ENCODE data around the gene NXNL2.

The NXNL2 gene

DNA sequence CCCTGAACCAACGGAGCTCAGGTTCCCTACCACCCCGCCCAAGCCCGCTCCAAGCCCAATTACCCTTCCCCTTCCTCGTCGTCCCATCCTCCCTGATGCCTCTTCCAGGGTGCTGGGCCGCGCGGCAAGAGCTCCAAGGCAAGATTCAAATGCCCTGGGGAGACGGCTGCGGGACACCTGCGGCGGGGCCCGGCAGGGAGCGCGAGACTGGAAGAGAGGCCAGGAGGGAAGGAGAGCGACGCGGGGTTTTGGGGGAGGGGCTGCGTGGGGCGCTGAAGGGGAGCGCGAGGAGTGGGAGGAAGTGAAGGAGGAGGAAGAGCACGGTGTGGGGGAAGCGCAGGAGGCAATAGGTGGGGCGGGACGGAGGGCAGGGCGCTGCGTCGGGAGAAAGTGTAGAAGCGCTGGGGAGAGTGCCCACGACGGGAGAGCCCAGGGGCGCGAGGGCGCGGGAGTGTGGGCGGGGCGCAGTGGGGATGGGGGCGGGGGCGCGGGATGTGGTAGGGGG lies 975 bp upstream of the NXNL2 start:
- no peak for DNase-seq

DNA sequence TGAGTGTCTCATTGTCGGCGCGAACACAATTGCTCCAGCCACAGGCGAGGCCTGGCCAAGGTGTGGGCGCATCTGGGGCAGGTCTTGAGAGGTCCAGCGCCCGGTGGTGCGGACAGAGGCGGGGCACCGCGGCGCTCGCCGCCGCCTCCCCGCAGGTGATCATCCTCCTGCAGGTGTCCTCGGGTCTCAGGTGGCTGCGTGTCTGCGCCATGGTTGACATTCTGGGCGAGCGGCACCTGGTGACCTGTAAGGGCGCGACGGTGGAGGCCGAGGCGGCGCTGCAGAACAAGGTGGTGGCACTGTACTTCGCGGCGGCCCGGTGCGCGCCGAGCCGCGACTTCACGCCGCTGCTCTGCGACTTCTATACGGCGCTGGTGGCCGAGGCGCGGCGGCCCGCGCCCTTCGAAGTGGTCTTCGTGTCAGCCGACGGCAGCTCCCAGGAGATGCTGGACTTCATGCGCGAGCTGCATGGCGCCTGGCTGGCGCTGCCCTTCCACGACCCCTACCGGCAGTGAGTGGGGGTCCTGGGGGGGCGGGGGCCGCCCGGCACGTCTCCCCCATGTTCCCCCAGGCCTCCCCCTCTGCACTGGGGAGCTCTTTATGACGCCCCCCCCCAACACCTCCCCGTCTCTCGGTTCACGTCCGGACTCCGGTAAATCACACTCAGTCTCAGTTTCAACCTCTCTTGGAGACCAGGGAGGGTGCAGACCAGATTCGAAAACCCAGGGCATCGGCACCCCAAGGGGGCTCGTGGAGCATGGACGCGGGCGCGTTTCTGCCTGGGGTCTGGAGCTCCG lies 446 bp downstream of the NXNL2 start:
- peak; percentile 57 for DNase-seq

DNA sequence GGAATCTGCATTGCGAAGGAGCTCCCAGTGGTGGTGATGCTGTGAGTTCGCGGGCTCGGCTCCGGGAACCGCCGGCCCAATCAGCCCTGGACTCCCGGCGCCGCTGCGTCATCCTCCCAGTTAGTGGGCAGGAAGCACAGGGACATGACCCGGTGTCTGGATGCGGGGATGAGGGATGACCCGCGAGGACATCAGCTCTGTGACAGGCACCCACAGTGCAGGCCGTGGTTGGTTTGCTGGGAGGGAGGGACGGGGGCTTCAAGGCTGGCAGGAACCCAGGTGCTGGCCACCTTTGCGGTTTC lies 996 bp downstream of the NXNL2 start:
- no peak for DNase-seq

DNA sequence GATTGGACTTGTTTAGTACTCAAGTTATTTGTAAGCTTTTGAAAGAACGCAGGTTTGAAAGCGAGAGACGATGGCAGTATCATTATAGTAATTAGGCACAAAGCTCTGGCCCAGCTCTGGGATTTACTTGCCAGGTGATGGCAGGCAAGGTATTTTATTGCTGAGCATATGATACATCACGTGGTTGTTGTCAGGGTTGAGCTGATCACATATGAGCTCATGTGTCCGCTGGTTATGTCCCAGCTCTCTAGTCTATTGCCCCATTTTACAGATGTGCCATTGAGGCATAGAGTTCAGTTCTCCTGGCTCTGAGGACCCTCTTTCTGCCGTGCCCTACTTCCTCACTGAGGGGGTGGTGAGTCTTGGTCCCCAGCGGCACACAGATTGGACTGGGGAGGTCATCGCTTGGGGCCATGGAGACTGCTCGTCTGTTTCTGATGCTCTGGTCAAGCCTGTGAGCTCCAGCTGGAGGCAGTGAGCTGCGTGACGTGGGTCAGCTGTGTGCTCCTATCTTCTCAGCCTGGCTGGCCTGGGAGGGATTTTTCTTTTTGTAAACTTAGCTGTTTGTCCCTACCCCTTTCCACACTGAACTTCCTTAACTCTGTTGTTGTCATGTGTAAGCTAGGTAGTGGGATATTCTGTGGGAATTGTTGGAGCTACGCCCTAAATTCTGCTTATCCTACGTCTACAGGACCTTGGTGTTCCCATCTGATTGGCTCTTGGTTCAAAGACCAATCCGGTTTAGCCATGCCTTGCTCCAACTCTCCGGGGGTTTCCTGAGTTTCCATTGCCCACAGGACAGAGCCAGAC lies 2.2 kb downstream of the NXNL2 start:
- DNase-seq: no peak

DNA sequence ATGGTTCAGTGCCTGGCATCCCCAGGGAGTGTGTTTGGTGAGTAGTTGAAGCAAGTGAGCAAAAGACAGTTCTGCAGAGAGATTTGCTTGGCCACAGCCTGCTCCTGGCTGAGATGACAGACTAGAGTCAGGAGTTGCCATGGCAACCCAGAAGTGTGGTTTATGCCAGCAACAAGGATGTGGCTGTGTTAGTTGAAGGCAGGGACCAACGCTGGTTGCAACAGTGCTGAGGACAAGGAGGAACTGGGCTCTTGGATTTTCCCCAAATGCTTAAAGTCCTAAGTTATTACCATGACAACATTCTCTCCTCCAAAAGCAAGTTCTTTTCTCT lies 2.7 kb downstream of the NXNL2 start:
- peak; percentile 1 for DNase-seq

DNA sequence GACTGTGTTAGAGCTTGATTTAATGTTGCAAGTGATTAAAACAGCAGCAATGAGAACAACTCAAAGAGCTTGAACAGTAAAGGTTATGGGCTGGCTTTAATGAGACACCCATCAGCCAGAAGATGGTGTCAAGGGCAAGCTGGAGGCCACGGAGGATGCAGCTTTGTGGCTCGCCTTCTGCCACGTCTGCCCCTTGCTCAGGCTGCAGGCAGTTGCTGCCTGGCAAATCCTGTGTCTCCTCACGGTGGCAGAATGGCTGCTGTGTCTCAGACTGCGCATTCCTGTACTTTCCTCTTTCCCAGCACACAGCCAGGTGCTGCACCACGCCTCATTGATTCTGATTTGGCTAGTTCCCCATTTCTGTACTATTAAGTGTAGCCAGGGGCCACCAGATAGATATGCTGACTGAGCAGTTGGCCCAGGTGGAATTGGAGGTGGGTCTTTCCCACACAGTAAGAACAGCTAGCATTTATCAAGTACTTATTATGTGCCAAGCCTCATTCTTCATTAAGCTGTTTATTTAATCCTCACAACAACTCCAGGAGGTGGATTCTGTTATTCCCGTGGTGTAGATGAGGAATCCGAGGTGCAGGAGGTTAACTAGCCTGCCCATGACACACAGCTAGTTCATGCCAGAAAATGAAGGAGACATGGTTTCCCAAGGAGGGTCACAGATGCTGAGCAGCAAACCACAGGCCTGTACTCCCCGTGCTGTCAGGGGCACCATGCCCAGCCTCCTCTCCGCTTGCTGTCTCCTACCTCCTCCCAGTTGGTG lies 3.5 kb downstream of the NXNL2 start:
- DNase-seq: no peak

DNA sequence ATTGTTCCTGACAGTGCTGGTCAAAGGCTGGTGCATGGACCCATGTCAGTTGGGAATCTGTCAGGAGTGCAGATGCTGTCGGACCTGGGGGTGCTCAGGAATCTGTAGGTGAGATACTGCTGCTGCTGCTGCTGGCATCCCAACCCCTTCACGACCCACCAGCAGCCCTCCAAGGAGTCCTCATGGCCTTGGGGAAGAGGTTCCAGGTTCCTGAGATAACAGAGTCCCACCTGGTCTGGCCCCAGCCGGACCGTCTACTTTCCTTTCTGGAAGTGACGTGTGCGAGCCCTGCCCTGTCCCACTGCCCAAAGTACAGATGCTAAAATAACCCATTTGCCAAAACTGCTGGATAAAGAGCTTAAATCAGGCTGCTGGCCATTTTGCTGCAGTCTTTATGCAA lies 4.3 kb downstream of the NXNL2 start:
- DNase-seq: no peak

DNA sequence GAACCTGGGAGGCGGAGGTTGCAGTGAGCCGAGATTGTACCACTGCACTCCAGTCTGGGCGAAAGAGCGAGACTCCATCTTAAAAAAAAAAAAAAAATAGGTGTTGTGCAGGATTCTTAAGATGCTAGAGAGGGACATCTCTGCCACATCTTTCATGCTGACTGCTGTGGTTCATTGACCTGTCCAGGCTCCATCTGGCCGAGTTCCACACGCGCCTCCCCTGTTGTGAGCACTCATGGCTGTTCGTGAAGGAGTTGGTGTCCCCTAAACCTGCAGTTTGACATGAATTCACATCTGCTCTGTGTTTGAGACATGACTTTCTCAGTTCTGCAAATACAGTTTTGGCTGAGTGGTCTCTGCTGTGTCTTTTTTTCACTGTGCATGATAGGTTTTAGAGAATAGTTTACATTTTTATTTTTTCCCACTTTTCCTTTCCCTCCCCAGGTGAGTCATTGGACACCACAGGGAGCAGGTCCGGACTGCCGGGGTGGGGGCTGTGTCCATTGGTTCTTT lies 5.3 kb downstream of the NXNL2 start:
- no peak for DNase-seq

DNA sequence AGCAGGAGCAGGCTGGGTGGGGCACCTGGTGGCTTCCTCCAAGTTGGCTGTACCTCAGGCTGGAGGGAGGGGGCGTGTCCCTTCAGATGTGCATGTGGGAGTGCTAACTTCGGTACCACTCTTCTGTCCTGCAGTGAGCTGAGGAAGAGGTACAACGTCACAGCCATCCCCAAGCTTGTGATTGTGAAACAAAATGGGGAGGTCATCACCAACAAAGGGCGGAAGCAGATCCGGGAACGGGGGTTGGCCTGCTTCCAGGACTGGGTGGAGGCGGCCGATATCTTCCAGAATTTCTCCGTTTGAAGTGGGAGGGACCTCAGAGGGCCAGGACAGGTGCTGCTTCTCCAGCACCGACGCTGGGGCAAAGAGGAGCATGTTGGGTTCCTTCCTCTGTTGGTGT lies 9.3 kb downstream of the NXNL2 start:
- no peak for DNase-seq

DNA sequence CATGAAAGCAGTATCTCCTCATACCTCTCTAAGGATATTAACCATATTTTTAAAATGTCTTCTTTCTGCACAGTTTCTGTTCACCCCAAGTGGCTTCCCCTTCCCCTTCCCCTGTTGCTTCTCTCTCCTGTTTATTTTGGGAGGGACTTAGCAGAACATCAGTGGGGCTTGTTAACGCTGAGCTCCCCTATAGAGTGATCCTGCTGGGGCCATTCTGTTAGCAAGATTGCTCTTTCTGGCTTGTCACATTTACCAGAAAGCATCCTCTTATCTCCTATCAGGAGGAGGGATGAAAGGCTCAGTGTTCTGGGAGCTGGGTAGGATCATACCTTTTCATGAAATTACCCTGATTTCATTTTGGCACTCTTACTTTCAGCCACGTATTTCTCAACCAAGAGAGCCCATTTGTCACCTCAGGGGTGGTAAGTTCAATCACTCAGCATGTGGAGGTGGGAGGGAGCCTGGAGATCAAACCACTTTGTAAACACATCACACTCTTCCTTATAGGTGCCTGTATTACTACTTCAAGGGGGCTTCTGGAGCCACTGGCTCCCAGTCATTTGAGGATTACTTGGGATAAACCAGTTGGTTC lies 16.7 kb downstream of the NXNL2 start:
- no peak for DNase-seq

DNA sequence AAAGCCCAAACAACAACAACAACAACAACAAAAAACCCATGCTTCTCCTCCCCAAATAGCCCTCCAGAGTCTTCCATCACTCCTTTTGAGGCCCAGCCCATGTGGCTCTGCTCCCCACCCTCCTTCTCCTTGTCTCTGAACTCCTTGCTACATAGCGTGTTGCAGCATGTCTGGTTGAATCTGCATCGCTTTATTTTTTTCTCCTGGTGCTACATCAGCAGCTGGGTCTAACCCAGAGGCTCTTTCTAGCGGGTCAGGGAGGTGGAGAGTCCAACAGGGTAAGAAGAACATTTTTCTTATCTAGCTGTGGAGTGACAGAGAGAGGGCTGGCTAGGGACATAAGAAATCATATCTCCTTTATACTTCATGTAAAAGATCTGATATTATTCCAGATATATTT lies 18.4 kb downstream of the NXNL2 start:
- DNase-seq: no peak

DNA sequence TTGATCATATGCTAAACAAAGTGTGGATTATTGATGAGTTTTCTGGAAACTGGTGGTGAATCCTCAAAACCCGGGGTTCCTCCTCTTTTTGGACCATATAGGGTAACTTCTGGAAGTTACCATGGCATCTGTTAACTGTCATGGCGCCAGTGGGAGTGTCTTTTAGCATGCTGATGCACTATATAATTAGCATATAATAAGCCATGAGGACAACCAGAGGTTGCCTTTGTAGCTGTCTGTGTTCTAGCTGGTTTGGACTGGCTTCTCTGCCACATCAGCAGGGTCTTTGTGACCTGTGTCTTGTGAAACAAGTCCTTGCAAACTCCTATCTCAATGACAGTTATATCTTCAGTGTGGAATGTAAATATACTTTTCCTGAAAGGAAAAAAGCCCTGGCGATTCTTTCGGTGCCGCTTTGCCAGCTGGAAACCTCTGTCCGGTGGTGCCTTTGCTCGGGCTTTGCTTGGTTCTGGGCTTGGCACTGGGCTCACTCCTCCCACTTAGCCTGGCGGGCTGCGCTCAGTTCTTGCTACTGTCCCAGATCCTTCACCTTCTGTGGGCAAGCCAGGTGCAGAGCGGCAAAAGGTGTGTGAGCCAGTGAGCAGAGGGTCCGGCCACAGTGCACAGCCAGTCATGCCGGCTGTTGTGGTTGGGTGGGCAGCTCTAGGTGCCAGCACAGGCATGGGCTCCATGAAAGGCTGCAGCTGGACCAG lies 20.4 kb downstream of the NXNL2 start:
- DNase-seq: no peak

DNA sequence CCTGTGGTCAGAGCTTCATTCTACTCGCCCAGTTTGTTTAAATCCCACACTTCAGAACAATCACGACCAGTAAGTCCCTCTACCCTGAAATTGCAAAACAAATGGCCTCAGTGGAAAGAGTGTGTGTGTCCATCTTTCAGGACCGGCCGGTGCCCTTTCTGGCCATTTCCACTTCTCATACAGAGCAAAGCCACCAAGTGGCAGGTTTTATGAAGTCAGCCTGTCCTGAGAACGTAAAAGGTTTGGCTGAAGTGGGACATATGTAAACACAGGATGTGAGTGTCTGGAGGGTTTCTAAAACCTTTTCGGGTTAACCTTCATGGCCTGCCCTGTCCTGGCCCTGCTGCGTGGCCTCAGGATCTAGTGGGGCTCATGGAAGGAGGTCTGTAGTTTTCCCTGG lies 24.7 kb downstream of the NXNL2 start:
- DNase-seq: no peak

DNA sequence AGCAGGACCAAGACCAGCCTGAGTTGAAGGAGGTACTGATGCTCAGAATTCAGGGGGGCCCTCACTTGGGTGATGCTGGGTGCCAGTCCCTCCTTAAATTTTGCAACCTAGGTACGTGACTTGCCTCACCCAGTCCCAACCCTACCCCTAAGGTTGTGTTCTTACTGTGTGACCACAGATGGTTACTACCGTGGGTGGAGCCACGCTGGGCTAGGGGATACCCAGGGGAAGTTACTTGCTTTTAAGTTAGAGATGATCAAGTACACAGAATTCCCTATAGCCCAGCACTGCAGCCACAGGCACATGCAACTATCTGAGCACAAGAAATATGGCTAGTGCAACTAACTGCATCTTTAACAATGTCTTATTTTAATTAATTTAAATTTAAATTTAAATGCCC lies 32.9 kb downstream of the NXNL2 start:
- no peak for DNase-seq

DNA sequence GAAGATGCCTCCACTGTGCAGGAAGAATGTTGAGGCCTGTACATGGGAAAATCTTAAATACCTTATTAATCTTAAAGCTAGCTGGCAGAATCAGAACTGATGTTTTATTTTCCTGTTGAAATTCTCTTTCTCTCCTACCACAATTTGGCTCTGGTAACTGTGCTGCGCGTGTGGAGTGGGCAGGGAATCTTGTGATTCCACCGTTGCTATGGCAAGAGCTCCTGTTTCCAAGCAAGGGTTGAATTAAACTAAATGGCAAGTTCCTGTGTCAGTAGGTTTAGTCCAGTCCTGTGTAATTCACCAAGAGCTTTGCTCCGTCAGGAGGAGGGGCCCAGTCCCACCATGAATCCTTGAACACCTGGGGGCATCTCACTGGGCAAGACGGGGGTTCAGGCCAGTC lies 36.4 kb downstream of the NXNL2 start:
- no peak for DNase-seq

DNA sequence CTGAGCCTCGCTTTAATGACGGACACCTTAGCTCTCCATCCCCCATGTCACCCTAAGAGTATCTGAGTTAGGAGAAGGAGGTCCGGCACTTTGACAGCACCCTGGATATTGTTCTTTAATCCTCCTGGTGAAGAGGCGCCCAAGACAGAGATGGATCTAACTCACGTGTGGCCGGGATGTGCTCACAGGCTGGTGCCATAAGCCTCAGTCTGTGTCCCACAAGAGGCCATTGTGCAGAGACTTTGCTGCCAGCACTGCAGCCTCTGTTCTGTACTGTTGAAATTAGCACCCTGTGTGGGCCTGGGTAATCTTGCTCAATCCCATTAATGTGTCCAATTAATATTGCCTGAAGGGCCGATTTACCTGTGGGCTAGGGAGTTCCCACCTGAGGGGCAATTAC lies 37.7 kb downstream of the NXNL2 start:
- no peak for DNase-seq

DNA sequence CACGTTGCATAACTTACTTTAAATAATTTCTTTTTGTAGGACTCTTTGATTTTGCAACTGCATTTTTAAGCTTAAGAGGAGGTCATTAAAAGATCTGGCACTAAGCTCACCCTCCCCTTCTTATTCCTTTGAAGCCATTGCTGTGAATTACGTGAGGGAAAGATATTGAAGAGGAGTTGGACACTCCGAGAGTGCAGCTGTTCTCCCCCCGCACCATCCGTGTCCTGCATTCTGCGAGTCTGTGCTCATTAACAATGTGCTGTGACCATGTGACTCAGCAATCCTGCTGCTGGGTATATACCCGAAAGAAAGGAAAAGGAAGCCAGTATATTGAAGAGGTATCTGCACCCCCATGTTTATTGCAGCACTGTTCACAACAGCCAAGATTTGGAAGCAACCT lies 40.0 kb downstream of the NXNL2 start:
- DNase-seq: no peak

DNA sequence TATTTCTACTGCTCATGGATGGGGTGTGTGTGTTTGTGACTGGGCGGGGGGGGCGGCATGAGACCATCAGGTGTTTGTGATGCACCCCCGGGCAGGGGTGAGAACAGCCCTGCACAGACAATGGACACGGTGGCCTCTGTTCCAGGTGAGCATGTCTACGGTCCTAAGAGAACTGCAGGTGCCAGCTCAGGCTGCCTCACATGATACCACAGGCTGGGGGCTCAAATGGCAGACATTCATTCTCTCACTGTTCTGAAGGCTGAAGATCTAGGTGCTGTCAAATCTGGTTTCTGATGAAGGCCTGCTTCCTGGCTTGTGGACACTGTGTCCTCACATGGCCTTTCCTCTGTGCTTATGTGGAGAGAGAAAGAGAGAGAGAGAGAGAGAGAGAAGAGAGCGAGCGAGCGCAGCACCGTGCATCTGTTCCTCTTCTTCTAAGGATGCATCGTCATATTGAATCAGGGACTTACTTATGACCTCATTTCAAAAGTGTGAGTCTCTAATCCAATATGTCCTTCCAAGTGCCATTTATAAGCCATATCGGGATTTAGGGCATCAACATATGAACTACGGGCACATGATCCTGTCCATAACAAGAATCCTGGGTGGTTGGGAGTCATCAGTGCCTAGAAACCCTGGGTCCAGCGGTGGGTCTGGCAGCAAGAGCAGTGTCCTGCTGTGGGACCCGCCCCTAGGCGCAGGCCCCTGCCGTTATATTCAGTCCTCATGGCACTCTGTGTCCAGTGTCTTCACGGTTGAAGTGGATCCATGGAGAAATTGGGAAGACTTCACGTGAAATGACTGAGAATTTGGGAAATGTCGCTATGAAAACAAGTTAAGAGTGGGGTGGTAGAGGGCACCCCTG lies 42.5 kb downstream of the NXNL2 start:
- no peak for DNase-seq

DNA sequence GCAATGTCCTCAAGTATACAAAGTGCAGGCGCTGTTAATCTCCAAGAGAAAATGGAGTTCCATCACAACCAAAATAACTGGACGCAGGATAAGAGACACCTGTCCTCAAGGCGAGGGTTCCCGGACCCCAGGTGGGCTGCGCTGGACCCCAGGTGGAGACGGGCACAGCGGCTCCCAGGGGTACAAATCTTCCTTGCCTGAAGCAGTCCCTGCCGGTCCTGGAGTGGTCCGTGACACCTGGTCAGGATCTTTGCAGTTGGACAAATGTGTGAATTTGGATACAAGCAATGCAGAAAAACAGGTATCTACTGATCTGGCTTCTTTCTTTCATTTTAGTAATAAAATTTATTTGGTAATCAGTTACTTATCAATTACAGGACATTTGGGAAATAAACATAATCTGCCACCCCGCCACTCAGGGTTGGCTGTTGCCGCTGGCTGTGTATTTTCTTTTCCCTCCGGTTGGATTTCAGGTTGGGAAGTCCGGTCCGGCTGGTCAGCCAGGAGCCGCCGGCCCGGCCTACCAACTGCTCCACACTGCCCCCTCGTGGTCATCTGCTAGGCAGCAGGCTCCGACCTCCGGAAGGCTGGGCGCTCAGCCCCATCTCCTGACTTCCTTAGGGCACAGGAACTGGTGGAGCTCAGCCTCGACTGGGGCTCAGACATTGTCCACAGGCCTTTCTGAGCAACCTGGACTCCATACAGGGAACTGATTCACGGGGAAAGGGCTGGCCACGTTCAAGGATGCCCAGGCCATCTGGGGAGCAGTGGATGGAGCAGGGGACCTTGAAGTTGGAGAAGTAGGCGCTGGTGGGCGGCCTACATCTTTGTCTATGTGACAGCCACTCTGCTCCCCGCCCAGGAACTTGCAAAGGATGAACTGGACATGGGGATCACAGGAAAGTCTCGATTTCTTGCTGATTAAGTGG lies 43.4 kb downstream of the NXNL2 start:
- DNase-seq: peak; percentile 11

DNA sequence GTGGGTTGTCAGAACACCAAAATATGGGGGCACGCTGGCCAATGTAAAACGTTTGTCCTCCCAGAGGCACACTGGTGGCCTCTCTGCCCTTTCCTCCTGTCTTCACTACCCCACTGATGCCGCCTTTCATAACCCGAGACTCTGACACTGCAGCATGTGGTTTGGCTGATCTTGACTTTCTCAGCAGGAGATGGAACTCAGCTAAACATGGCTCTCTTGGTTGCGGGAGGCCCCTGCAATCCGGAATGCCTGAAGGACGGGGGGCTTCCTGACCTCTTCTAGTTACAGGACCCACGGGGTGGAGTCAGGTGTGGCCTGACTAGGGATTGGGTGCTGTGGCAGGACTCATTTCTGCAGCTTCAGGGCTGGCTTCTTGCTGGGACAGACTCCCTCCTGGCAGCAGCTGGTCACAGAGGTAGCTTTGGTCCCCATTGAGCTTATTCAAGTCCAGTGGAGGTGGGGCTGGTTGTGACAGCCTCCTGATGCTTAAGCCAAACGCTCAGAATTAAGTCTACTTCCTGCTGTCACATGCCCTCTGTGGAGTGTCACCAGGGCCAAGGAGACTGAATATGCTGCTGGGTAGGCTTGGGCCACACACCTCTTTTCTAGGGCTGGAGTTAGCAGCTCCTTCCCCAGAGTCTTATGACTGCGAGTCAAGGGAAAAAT lies 44.2 kb downstream of the NXNL2 start:
- no peak for DNase-seq
